H9 (cell line): Measurements from ENCODE around the gene CACNA2D3. TPM values are rescaled to one million over a fixed set of nuclear protein-coding genes. Genes with fewer than 3 reads are reported as not detected.

Experiments used
- DNase-seq: peaks from one replicate; pipeline ENCODE4 v3.0.0-alpha.2; 2017
- H2AFZ ChIP-seq: one replicate; pipeline ENCODE4 v1.6.1; 2013; ENCODE audit warnings: mild to moderate bottlenecking, low read length, control low read depth, moderate library complexity
- H2AK5ac ChIP-seq: 2 replicates; pipeline ENCODE4 v1.6.1; 2013; ENCODE audit warnings: low read length, control low read depth, mixed read lengths; ENCODE audit not compliant: insufficient read length
- H2BK120ac ChIP-seq: one replicate; pipeline ENCODE4 v1.6.1; 2013; ENCODE audit warnings: low read depth, mild to moderate bottlenecking, low read length, control low read depth, inconsistent platforms; ENCODE audit not compliant: poor library complexity, severe bottlenecking
- H2BK12ac ChIP-seq: 2 replicates; pipeline ENCODE4 v1.6.1; 2013; ENCODE audit warnings: low read length, control low read depth, mixed read lengths, low read depth; ENCODE audit not compliant: insufficient read length
- H2BK15ac ChIP-seq: 2 replicates; pipeline ENCODE4 v1.6.1; 2013; ENCODE audit warnings: low read depth, low read length, control low read depth
- H2BK20ac ChIP-seq: one replicate; pipeline ENCODE4 v1.6.1; 2013; ENCODE audit warnings: low read depth, mild to moderate bottlenecking, low read length, control low read depth, inconsistent platforms; ENCODE audit not compliant: poor library complexity, severe bottlenecking
- H2BK5ac ChIP-seq: 2 replicates; pipeline ENCODE4 v1.6.1; 2013; ENCODE audit warnings: low read length, control low read depth, mixed read lengths; ENCODE audit not compliant: insufficient read length
- H3K14ac ChIP-seq: 2 replicates; pipeline ENCODE4 v1.6.1; 2013; ENCODE audit warnings: low read length, control low read depth; ENCODE audit not compliant: insufficient read depth
- H3K18ac ChIP-seq: 2 replicates; pipeline ENCODE4 v1.6.1; 2013; ENCODE audit warnings: low read depth, mild to moderate bottlenecking, mixed read lengths, low read length, control low read depth; ENCODE audit not compliant: insufficient read length
- H3K23ac ChIP-seq: 2 replicates; pipeline ENCODE4 v1.6.1; 2013; ENCODE audit warnings: low read length, control low read depth, mixed read lengths, low read depth; ENCODE audit not compliant: insufficient read length
- H3K23me2 ChIP-seq: 2 replicates; pipeline ENCODE4 v1.6.1; 2013; ENCODE audit warnings: low read depth, mild to moderate bottlenecking, mixed read lengths, low read length, control low read depth; ENCODE audit not compliant: insufficient read length, poor library complexity, severe bottlenecking
- H3K27ac ChIP-seq: 2 replicates; pipeline ENCODE4 v1.5.1; 2013; ENCODE audit warnings: low read length, control low read depth, mixed read lengths, low read depth; ENCODE audit not compliant: insufficient read length
- H3K27me3 ChIP-seq: 2 replicates; pipeline ENCODE4 v1.6.1; 2013; ENCODE audit warnings: low read length, control low read depth, inconsistent platforms; ENCODE audit not compliant: insufficient read depth
- H3K4ac ChIP-seq: 2 replicates; pipeline ENCODE4 v1.6.1; 2013; ENCODE audit warnings: low read depth, mild to moderate bottlenecking, control low read depth, inconsistent platforms, low read length, moderate library complexity
- H3K4me1 ChIP-seq: 2 replicates; pipeline ENCODE4 v1.6.1; 2013; ENCODE audit warnings: low read length, control low read depth, inconsistent platforms; ENCODE audit not compliant: insufficient read depth
- H3K4me2 ChIP-seq: 2 replicates; pipeline ENCODE4 v1.6.1; 2013; ENCODE audit warnings: low read length, control low read depth, mixed read lengths; ENCODE audit not compliant: insufficient read length, insufficient read depth
- H3K56ac ChIP-seq: 2 replicates; pipeline ENCODE4 v1.6.1; 2013; ENCODE audit warnings: low read depth, mild to moderate bottlenecking, mixed read lengths, low read length, control low read depth; ENCODE audit not compliant: insufficient read length
- H3K79me1 ChIP-seq: 2 replicates; pipeline ENCODE4 v1.6.1; 2013; ENCODE audit warnings: low read depth, mild to moderate bottlenecking, moderate library complexity, low read length, control low read depth, inconsistent platforms; ENCODE audit not compliant: insufficient read depth, poor library complexity, severe bottlenecking
- H3K79me2 ChIP-seq: 2 replicates; pipeline ENCODE4 v1.6.1; 2013; ENCODE audit warnings: low read length, control low read depth, inconsistent platforms; ENCODE audit not compliant: insufficient read depth
- H3K9ac ChIP-seq: 2 replicates; pipeline ENCODE4 v1.6.1; 2013; ENCODE audit warnings: low read length, control low read depth, mixed read lengths; ENCODE audit not compliant: insufficient read length; ENCODE audit errors: extremely low read depth
- H3K9me3 ChIP-seq: one replicate; pipeline ENCODE4 v1.6.1; 2013; ENCODE audit warnings: low read depth, low read length, inconsistent platforms; ENCODE audit not compliant: control insufficient read depth
- H3T11ph ChIP-seq: one replicate; pipeline ENCODE4 v1.6.1; 2013; ENCODE audit warnings: mild to moderate bottlenecking, low read length, control low read depth, inconsistent platforms
- H4K20me1 ChIP-seq: one replicate; pipeline ENCODE4 v1.6.1; 2013; ENCODE audit not compliant: control insufficient read depth, insufficient read length, insufficient read depth
- H4K5ac ChIP-seq: 2 replicates; pipeline ENCODE4 v1.6.1; 2013; ENCODE audit warnings: low read depth, mild to moderate bottlenecking, mixed read lengths, low read length, control low read depth; ENCODE audit not compliant: insufficient read length
- H4K8ac ChIP-seq: replicated peaks from 2 replicates; pipeline ENCODE4 v1.6.1; 2013; ENCODE audit warnings: low read length, control low read depth, mixed read lengths, low read depth; ENCODE audit not compliant: insufficient read length
- H4K91ac ChIP-seq: 2 replicates; pipeline ENCODE4 v1.6.1; 2013; ENCODE audit warnings: low read depth, mild to moderate bottlenecking, moderate library complexity, mixed read lengths, low read length, control low read depth; ENCODE audit not compliant: insufficient read length
- H3K27ac Mint-ChIP-seq, 3 experiments: 2 replicates in 2 of 3; 3 replicates in 1 of 3; pipeline ENCODE4 v1.8.0; 2020 to 2021; ENCODE audit warnings: mixed read lengths in 3 of 3, mild to moderate bottlenecking in 1 of 3, moderate library complexity in 1 of 3
- H3K27me3 Mint-ChIP-seq: 2 replicates; pipeline ENCODE4 v1.8.0; 2021; ENCODE audit warnings: low read depth, mild to moderate bottlenecking, moderate library complexity, mixed read lengths
- H3K36me3 Mint-ChIP-seq, 3 experiments: 2 replicates in 2 of 3; 3 replicates in 1 of 3; pipeline ENCODE4 v1.8.0; 2020 to 2021; ENCODE audit warnings: low read depth in 3 of 3, mixed read lengths in 3 of 3; ENCODE audit not compliant: insufficient read depth in 1 of 3
- H3K4me1 Mint-ChIP-seq, 2 experiments: 2 replicates each; pipeline ENCODE4 v1.8.0; 2020; ENCODE audit warnings: mixed read lengths in 2 of 2
- H3K4me3 Mint-ChIP-seq, 2 experiments: 2 replicates in 1 of 2; 3 replicates in 1 of 2; pipeline ENCODE4 v1.8.0; 2020 to 2021; ENCODE audit warnings: mild to moderate bottlenecking in 2 of 2, mixed read lengths in 2 of 2, moderate library complexity in 1 of 2
- H3K9me3 Mint-ChIP-seq, 2 experiments: 2 replicates in 1 of 2; 3 replicates in 1 of 2; pipeline ENCODE4 v1.8.0; 2020; ENCODE audit warnings: mild to moderate bottlenecking in 2 of 2, mixed read lengths in 2 of 2, moderate library complexity in 1 of 2
- CTCF ChIP-seq: fragments of 200-600 bp; sonication (generic); conservative IDR thresholded peaks from 3 replicates; pipeline ENCODE4 v1.8.0; 2021; ENCODE audit warnings: antibody characterized with exemption, mild to moderate bottlenecking
- WGBS: extraction: QIAGEN DNeasy Blood & Tissue Kit; methylation state at CpG from one replicate; pipeline ENCODE4 v1.1.7; 2013; ENCODE audit warnings: missing lambda C conversion rate, low lambda C conversion rate, mixed read lengths; ENCODE audit not compliant: insufficient read length; ENCODE audit errors: extremely low coverage; 5-methylcytosine and 5-hydroxymethylcytosine counted together
- total RNA-seq: library from RNA; stranded (reverse); gene quantifications from 2 replicates; pipeline ENCODE4 v1.2.1, GENCODE V29; 2021

The CACNA2D3 gene
- total RNA-seq, 1 experiment from 2014 or later, result 3.2 TPM

GRCh38 chr3:54427501-54427900, 305.1 kb downstream of the CACNA2D3 start:
- Histone ChIP-seq H3K23ac (no peak overlapping the region), H3K56ac (no peak overlapping the region), H3K4me1 (no peaks in the 10 kb centered on the region), H2AFZ (no peak overlapping the region), H3T11ph (no peak overlapping the region), H3K4me2 (no peak overlapping the region), H2BK120ac (no peak overlapping the region), H3K14ac (no peak overlapping the region), H3K9ac (no peak overlapping the region), H3K4ac (no peak overlapping the region), H2BK15ac (no peak overlapping the region), H4K91ac (no peak overlapping the region), H2BK12ac (no peak overlapping the region), H3K9me3 (no peaks in the 10 kb centered on the region), H3K23me2 (no peaks in the 10 kb centered on the region), H2AK5ac (no peak overlapping the region), H2BK5ac (no peak overlapping the region), H3K27me3 (no peaks in the 10 kb centered on the region), H2BK20ac (no peak overlapping the region), H4K8ac (no peak overlapping the region), H4K20me1 (no peaks in the 10 kb centered on the region), H3K79me1 (no peaks in the 10 kb centered on the region), H3K27ac (no peak overlapping the region), H3K18ac (no peak overlapping the region), H4K5ac (no peak overlapping the region), H3K79me2 (no peaks in the 10 kb centered on the region)
- Mint-ChIP-seq H3K27ac (no peak overlapping the region), H3K4me3 (no peak overlapping the region), H3K36me3 (no peaks in the 10 kb centered on the region), H3K4me1 (peaks cover 18 to 25% of the 10 kb centered on the region in 2 experiments), H3K9me3 (no peaks in the 10 kb centered on the region; a peak in 1 of 5 replicates), H3K27me3 (no peaks in the 10 kb centered on the region)
- TF ChIP-seq CTCF, result no peak
- no CpG with 5 or more reads among the region's 2 CpGs for WGBS
- no peak for DNase-seq
